GM11168 (cell line): ENCODE results near the gene MRPL12.

Experiments
- in situ Hi-C: fragments of 300-500 bp; cut with MboI; formaldehyde crosslinking; loops from one replicate; pipeline ENCODE4 v1.12.0; 2022; ENCODE audit warnings: low sequenced_read_pairs; ENCODE audit not compliant: unreplicated experiment

MRPL12 gene

GRCh38 chr17:81681672-81682071 is 21.5 kb upstream of the MRPL12 start:
- in situ Hi-C loops = no loop called here

GRCh38 chr17:81682565-81683207 is 20.5 kb upstream of the MRPL12 start:
- in situ Hi-C loops = no loop called here

- in situ Hi-C loops = no loop called here
These were observed 20.0 kb upstream of the MRPL12 start for GRCh38 chr17:81683208-81683583.

- in situ Hi-C loops = no loop called here
These were observed 19.4 kb upstream of the MRPL12 start, which contains the start of the genes ARL16 and HGS for GRCh38 chr17:81683584-81684441. ARL16 (minus strand) TSS chr17:81683797; CDS start chr17:81683753, 44 bp downstream. HGS (plus strand) TSS chr17:81684011; CDS start chr17:81684067, 56 bp downstream.

- in situ Hi-C loops = no loop called here
These were observed 18.7 kb upstream of the MRPL12 start for GRCh38 chr17:81684442-81684911.

- in situ Hi-C loops = no loop called here
These were observed 18.1 kb upstream of the MRPL12 start for GRCh38 chr17:81685108-81685507.

GRCh38 chr17:81686614-81687013 is 16.6 kb upstream of the MRPL12 start:
- in situ Hi-C loops = no loop called here

- in situ Hi-C loops = no loop called here
These were observed 15.2 kb upstream of the MRPL12 start for GRCh38 chr17:81687770-81688541.

- in situ Hi-C loops = no loop called here
These were observed 14.6 kb upstream of the MRPL12 start for GRCh38 chr17:81688616-81689015.

- in situ Hi-C loops = no loop called here
These were observed 13.1 kb upstream of the MRPL12 start for GRCh38 chr17:81690066-81690465.

GRCh38 chr17:81690549-81690948 is 12.6 kb upstream of the MRPL12 start:
- in situ Hi-C loops = no loop called here

- in situ Hi-C loops = no loop called here
These were observed 12.0 kb upstream of the MRPL12 start for GRCh38 chr17:81691196-81691595.

GRCh38 chr17:81691608-81692007 is 11.6 kb upstream of the MRPL12 start:
- in situ Hi-C loops = no loop called here

- in situ Hi-C loops = no loop called here
These were observed 9.5 kb upstream of the MRPL12 start for GRCh38 chr17:81693509-81694210.

- in situ Hi-C loops = no loop called here
These were observed 8.4 kb upstream of the MRPL12 start for GRCh38 chr17:81694810-81695209.

- in situ Hi-C loops = no loop called here
These were observed 8.0 kb upstream of the MRPL12 start for GRCh38 chr17:81695211-81695610.

GRCh38 chr17:81695801-81696200 is 7.4 kb upstream of the MRPL12 start:
- in situ Hi-C loops = no loop called here

GRCh38 chr17:81696218-81696941 is 6.8 kb upstream of the MRPL12 start:
- in situ Hi-C loops = no loop called here

GRCh38 chr17:81697261-81698044 is 5.7 kb upstream of the MRPL12 start:
- in situ Hi-C loops = no loop called here
